ENCODE data around the gene TCIRG1.

The TCIRG1 gene

GRCh38 chr11:68007498-68008380, 31.1 kb upstream of the TCIRG1 start:
- DNase-seq: no peak

GRCh38 chr11:68008381-68009337, 30.2 kb upstream of the TCIRG1 start:
- DNase-seq: peak; percentile 27

DNA sequence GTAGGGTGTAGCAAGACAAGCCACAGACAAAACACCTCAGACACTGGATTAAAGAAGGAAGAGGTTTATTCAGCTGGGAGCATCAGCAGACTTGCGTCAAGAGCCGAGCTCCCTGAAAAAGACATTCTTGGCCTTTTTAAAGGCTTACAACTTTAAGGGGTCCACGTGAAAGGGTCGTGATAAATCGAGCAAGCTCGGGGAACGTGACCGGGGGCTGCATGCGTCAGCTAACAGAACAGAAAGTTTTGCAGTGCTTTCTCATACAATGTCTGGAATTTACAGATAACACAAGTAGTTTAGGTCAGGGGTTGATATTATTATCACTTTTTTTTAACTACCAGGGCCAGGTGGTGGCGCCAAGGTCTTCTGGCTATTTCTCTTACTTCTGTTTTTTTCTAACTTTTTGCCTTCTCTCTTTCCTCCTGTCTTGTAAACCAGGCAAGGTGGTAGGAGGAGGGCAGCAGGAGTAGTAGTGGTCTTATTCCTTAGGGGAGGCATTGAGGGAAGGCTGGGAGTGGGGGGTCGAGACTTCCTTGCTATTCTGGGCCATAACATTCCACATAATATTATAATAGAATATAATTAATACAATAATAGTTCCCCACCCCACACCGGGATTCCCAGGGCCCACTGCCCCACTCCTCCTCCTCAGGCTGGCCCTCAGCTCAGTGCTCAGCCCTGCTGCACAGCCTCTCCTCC, 29.3 kb upstream of the TCIRG1 start:
- no peak for DNase-seq

- DNase-seq: peak; percentile 65
Measured at GRCh38 chr11:68010090-68011041, 28.5 kb upstream of the TCIRG1 start, which contains the start of gene ALDH3B1. TSS of gene ALDH3B1 (plus strand) at chr11:68010327. CDS start at chr11:68015298, 4,971 bp downstream.

- DNase-seq: no peak
Measured at GRCh38 chr11:68011051-68011943, 27.5 kb upstream of the TCIRG1 start.

DNA sequence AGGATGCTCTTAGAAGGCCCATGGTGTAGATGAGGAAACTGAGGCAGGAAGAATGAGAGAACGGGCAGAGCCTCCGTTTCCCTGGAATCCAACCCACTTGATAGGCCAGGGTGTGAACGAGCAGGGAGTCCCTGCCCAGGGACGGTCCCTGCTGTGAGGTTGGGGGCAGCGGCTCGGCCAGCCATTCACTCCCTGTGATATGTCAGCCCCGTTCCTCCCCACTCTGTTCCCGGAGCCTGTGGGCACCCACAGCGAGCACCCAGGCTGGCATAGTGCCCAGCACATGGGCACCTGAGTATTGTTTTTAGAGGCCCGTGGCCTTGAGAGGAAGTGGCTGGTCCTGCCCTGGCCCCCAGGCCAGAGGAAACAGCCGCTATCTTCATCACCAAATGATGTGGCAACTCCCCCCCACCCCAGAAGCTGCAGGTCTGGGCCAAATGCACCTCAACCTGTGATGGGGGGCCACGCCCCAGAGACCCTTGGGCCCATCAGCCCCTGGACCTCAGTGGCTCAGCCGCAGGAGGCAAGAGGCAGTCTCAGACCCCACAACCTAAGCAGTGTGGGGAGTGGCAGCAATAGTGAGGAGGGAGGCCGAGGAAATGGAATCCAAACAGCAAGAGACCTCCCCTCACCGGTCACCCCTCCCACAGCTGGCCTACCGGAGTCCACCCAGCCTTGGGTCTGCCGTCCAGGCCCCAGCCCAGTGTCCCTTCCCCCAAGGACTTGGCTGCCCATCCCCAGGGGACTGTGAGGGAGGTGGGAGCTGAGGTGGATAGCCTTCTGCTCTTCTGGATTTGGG, 26.6 kb upstream of the TCIRG1 start:
- DNase-seq: no peak

DNA sequence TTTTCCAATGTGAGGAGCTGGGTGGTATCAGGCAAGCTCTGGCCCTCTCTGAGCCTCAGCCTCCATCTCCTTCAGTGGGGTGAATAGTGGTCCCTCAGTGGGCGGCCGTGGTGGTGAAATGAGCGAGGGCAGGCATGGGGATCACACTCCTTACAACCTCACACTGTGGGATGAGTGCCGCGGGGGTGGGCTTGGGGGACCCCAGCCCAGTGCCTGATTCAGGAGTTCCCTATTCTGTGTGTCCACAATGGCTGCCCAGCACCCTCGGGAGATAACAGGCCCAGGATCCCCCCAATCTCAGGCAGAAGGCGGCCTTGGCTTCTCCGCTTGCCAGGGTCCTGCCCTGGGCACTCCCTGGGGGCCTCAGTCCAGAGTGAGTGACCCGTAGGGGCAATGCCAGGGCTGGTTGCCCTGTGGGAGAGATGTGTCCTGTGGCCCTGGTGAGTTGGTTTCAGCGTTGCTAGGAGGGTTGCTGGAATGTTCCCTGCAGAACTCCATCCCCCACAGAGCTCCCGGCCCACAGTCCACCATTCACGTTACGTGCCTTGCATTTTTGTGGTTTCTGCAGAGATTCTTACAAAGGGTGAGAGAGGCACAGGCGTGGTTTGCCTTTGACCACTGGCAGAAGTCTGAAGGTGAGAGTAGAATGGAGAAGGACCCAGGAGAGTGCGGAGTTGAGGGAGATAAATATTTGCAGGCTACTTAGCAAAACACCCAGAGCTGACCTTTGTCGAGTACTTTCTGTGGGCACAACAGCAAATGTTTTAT, 25.8 kb upstream of the TCIRG1 start:
- no peak for DNase-seq

- DNase-seq: no peak
Measured at GRCh38 chr11:68013611-68014156, 25.1 kb upstream of the TCIRG1 start.

GRCh38 chr11:68014157-68014946, 24.5 kb upstream of the TCIRG1 start:
- peak; percentile 26 for DNase-seq

- no peak for DNase-seq
Measured at GRCh38 chr11:68014947-68015447, 23.8 kb upstream of the TCIRG1 start.

GRCh38 chr11:68015467-68015866, 23.4 kb upstream of the TCIRG1 start:
- no peak for DNase-seq

- DNase-seq: no peak
Measured at GRCh38 chr11:68016161-68016903, 22.5 kb upstream of the TCIRG1 start.

DNA sequence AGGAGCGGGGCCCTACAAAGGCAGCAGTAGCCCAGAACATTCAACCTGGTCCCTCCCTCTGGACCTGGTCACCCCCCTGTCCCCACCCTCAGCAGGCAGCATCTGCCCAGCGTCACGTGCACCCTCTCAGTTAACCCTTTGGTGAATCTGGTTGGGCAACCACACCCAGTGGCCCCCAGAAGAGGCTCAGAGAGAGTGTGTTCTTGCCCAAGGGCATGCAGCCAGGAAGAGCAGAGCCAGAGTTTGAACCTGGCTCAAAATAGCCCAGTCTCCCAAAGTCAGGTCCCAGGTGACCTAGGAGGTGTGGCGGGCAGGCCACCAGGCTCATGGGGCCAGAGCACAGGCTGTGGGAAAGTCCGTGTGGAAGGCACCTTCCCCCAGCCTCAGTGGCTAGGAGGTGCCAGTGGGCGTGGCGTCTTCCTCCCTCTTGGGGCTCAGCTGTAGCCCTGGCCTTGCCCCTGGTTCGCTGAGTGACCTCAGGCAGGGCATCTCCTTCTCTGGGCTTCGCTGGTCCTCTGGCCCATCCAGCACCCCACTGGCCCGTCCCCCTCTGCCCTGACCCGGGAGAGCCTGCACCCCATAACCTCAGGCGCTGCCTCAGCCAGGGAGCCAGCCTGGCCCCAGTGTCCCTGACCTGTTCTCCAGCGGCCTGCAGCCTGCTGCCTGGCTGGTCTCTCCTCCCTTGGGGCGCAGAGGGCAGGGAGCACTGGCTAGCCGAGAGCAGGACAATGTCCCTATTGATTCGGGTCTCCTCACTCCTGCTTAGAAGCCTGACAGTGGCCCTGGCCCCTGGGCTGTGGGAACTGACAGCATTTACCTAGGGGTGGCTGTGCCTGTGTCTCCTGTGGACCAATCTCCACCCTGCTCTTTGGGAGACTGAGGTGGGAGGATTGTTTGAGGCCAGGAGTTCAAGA, 21.7 kb upstream of the TCIRG1 start:
- no peak for DNase-seq

- no peak for DNase-seq
Measured at GRCh38 chr11:68017980-68018729, 20.7 kb upstream of the TCIRG1 start.

GRCh38 chr11:68018730-68019190, 20.1 kb upstream of the TCIRG1 start:
- no peak for DNase-seq

Measured in CD4-positive, alpha-beta T cell treated with Interferon gamma for 1 hour (primary cell).